Measurements from ENCODE around the gene GPR162.

The GPR162 gene

GRCh38 chr12:6840330-6840729, 18.7 kb downstream of the GPR162 start:
- no peak overlapping the region for H3K4me3 ChIP-seq (ENCODE audit: low read depth, low read length)
- no peak for DNase-seq (ENCODE audit: low read depth)
- in situ Hi-C loops (cut with HindIII; ENCODE audit: low sequenced_read_pairs): no loop called here
- TF ChIP-seq CTCF (IDR thresholded peaks at IDR 0.05; ENCODE audit: low read depth, low read length, missing control alignments): no peak

GRCh38 chr12:6840761-6841515, 19.3 kb downstream of the GPR162 start, which contains the start of gene GNB3:
Gene GNB3, plus strand, starts transcription at chr12:6840925. Its CDS starts 363 bp downstream, at chr12:6841288.
- TF ChIP-seq CTCF (IDR thresholded peaks at IDR 0.05; ENCODE audit: low read depth, low read length, missing control alignments): no peak
- no peak within 1 kb of the TSS for H3K4me3 ChIP-seq (ENCODE audit: low read depth, low read length)
- in situ Hi-C loops (cut with HindIII; ENCODE audit: low sequenced_read_pairs): no loop called here
- DNase-seq (ENCODE audit: low read depth): no peak

- in situ Hi-C loops (cut with HindIII; ENCODE audit: low sequenced_read_pairs): no loop called here
These were observed 20.5 kb downstream of the GPR162 start for GRCh38 chr12:6842075-6842474.

GRCh38 chr12:6843118-6843902, 21.7 kb downstream of the GPR162 start:
- DNase-seq (ENCODE audit: low read depth): no peak
- in situ Hi-C loops (cut with HindIII; ENCODE audit: low sequenced_read_pairs): no loop called here
- TF ChIP-seq CTCF (IDR thresholded peaks at IDR 0.05; ENCODE audit: low read depth, low read length, missing control alignments): no peak
- no peak overlapping the region for H3K4me3 ChIP-seq (ENCODE audit: low read depth, low read length)

More at GRCh38 chr12:6842075-6842474, 20.5 kb downstream of the GPR162 start:
- no peak overlapping the region for H3K4me3 ChIP-seq (ENCODE audit: low read depth, low read length)
- no peak for DNase-seq (ENCODE audit: low read depth)
- no peak for TF ChIP-seq CTCF (IDR thresholded peaks at IDR 0.05; ENCODE audit: low read depth, low read length, missing control alignments)

GRCh38 chr12:6845395-6845794, 23.8 kb downstream of the GPR162 start:
- in situ Hi-C loops (cut with HindIII; ENCODE audit: low sequenced_read_pairs): no loop called here
- no peak overlapping the region for H3K4me3 ChIP-seq (ENCODE audit: low read depth, low read length)
- no peak for DNase-seq (ENCODE audit: low read depth)
- no peak for TF ChIP-seq CTCF (IDR thresholded peaks at IDR 0.05; ENCODE audit: low read depth, low read length, missing control alignments)

GRCh38 chr12:6846316-6846869, 24.8 kb downstream of the GPR162 start:
- in situ Hi-C loops (cut with HindIII; ENCODE audit: low sequenced_read_pairs): no loop called here
- TF ChIP-seq CTCF (IDR thresholded peaks at IDR 0.05; ENCODE audit: low read depth, low read length, missing control alignments): no peak
- no peak for DNase-seq (ENCODE audit: low read depth)
- H3K4me3 ChIP-seq (ENCODE audit: low read depth, low read length): no peak overlapping the region
